ENCODE measurements around the gene ETFBKMT. TPM values are rescaled to one million over a fixed set of nuclear protein-coding genes. Genes with fewer than 3 reads are reported as not detected.

Gene ETFBKMT
- 1 to 10 TPM in 1 of 2 donors, under 1 TPM in 1; 0.24 to 1.2 TPM for total RNA-seq

- Mint-ChIP-seq H3K27ac (peak within 1 kb of the TSS; percentile 75), H3K9me3 (no peaks in the 10 kb centered on the region), H3K4me3 (peak within 1 kb of the TSS; percentile 82), H3K4me1 (peaks cover 5% of the 10 kb centered on the region), H3K36me3 (ENCODE audit: low read depth) (no peaks in the 10 kb centered on the region), H3K27me3 (no peaks in the 10 kb centered on the region)
- ATAC-seq (replicated peaks): peak; percentile 98
These were observed at the start of gene ETFBKMT for GRCh38 chr12:31659087-31659942. Gene ETFBKMT, plus strand, starts transcription at chr12:31659688. Its CDS starts 2,266 bp downstream, at chr12:31661954.

GRCh38 chr12:31612819-31613218 is 46.7 kb upstream of the ETFBKMT start:
- H3K4me1 Mint-ChIP-seq: no peaks in the 10 kb centered on the region
- no peak for ATAC-seq (replicated peaks)
- peaks cover 10% of the 10 kb centered on the region for H3K27me3 Mint-ChIP-seq
- no peak overlapping the region for H3K27ac Mint-ChIP-seq
- H3K9me3 Mint-ChIP-seq: peaks cover 4% of the 10 kb centered on the region
- no peak overlapping the region for H3K4me3 Mint-ChIP-seq
- no peaks in the 10 kb centered on the region for H3K36me3 Mint-ChIP-seq (ENCODE audit: low read depth)

- Mint-ChIP-seq H3K27ac (no peak overlapping the region), H3K9me3 (no peaks in the 10 kb centered on the region), H3K4me3 (no peak overlapping the region), H3K27me3 (peaks cover 5% of the 10 kb centered on the region), H3K4me1 (no peaks in the 10 kb centered on the region), H3K36me3 (ENCODE audit: low read depth) (no peaks in the 10 kb centered on the region)
- peak; percentile 21 for ATAC-seq (replicated peaks)
These were observed 41.1 kb upstream of the ETFBKMT start for GRCh38 chr12:31618228-31619025.

GRCh38 chr12:31620311-31620710 is 39.2 kb upstream of the ETFBKMT start:
- H3K9me3 Mint-ChIP-seq: no peaks in the 10 kb centered on the region
- peaks cover 5% of the 10 kb centered on the region for H3K27me3 Mint-ChIP-seq
- no peak overlapping the region for H3K4me3 Mint-ChIP-seq
- no peak for ATAC-seq (replicated peaks)
- H3K27ac Mint-ChIP-seq: no peak overlapping the region
- no peaks in the 10 kb centered on the region for H3K36me3 Mint-ChIP-seq (ENCODE audit: low read depth)
- H3K4me1 Mint-ChIP-seq: no peaks in the 10 kb centered on the region

- Mint-ChIP-seq H3K4me3 (no peak overlapping the region), H3K27ac (no peak overlapping the region), H3K4me1 (no peaks in the 10 kb centered on the region), H3K27me3 (peaks cover 13% of the 10 kb centered on the region), H3K9me3 (peaks cover 3% of the 10 kb centered on the region), H3K36me3 (ENCODE audit: low read depth) (no peaks in the 10 kb centered on the region)
- no peak for ATAC-seq (replicated peaks)
These were observed 37.5 kb upstream of the ETFBKMT start for GRCh38 chr12:31622038-31622437.

GRCh38 chr12:31626270-31626995 is 33.1 kb upstream of the ETFBKMT start:
- Mint-ChIP-seq H3K4me1 (no peaks in the 10 kb centered on the region), H3K27ac (no peak overlapping the region), H3K27me3 (peaks cover 11% of the 10 kb centered on the region), H3K36me3 (ENCODE audit: low read depth) (no peaks in the 10 kb centered on the region), H3K4me3 (no peak overlapping the region), H3K9me3 (peaks cover 3% of the 10 kb centered on the region)
- ATAC-seq (replicated peaks): peak; percentile 84

- Mint-ChIP-seq H3K36me3 (ENCODE audit: low read depth) (no peaks in the 10 kb centered on the region), H3K27me3 (peaks cover 8% of the 10 kb centered on the region)
These were observed 31.9 kb upstream of the ETFBKMT start for GRCh38 chr12:31627456-31628054.

GRCh38 chr12:31629756-31630732 is 29.4 kb upstream of the ETFBKMT start:
- Mint-ChIP-seq H3K4me1 (no peaks in the 10 kb centered on the region), H3K9me3 (peaks cover 3% of the 10 kb centered on the region), H3K4me3 (no peak overlapping the region), H3K36me3 (ENCODE audit: low read depth) (no peaks in the 10 kb centered on the region), H3K27me3 (peaks cover 8% of the 10 kb centered on the region), H3K27ac (no peak overlapping the region)
- no peak for ATAC-seq (replicated peaks)

More at GRCh38 chr12:31627456-31628054, 31.9 kb upstream of the ETFBKMT start:
- no peak for ATAC-seq (replicated peaks)
- Mint-ChIP-seq H3K4me3 (no peak overlapping the region), H3K9me3 (peaks cover 3% of the 10 kb centered on the region), H3K4me1 (no peaks in the 10 kb centered on the region), H3K27ac (no peak overlapping the region)

- ATAC-seq (replicated peaks): no peak
- Mint-ChIP-seq H3K4me3 (no peak overlapping the region), H3K36me3 (ENCODE audit: low read depth) (no peaks in the 10 kb centered on the region), H3K27ac (no peak overlapping the region), H3K9me3 (peaks cover under 1% of the 10 kb centered on the region), H3K27me3 (peaks cover 6% of the 10 kb centered on the region), H3K4me1 (no peaks in the 10 kb centered on the region)
These were observed 28.3 kb upstream of the ETFBKMT start for GRCh38 chr12:31631023-31631724.

GRCh38 chr12:31631809-31632208 is 27.7 kb upstream of the ETFBKMT start:
- H3K27me3 Mint-ChIP-seq: peaks cover under 1% of the 10 kb centered on the region
- no peak overlapping the region for H3K27ac Mint-ChIP-seq
- H3K4me1 Mint-ChIP-seq: no peaks in the 10 kb centered on the region
- no peak overlapping the region for H3K4me3 Mint-ChIP-seq
- no peaks in the 10 kb centered on the region for H3K9me3 Mint-ChIP-seq
- ATAC-seq (replicated peaks): no peak
- no peaks in the 10 kb centered on the region for H3K36me3 Mint-ChIP-seq (ENCODE audit: low read depth)

- H3K4me1 Mint-ChIP-seq: no peaks in the 10 kb centered on the region
- H3K36me3 Mint-ChIP-seq (ENCODE audit: low read depth): no peaks in the 10 kb centered on the region
- ATAC-seq (replicated peaks): no peak
- no peaks in the 10 kb centered on the region for H3K9me3 Mint-ChIP-seq
- H3K27ac Mint-ChIP-seq: no peak overlapping the region
- no peak overlapping the region for H3K4me3 Mint-ChIP-seq
- no peaks in the 10 kb centered on the region for H3K27me3 Mint-ChIP-seq
These were observed 26.0 kb upstream of the ETFBKMT start for GRCh38 chr12:31633464-31633863.

- Mint-ChIP-seq H3K36me3 (ENCODE audit: low read depth) (no peaks in the 10 kb centered on the region), H3K4me3 (no peak overlapping the region), H3K27me3 (no peaks in the 10 kb centered on the region), H3K4me1 (no peaks in the 10 kb centered on the region), H3K27ac (no peak overlapping the region), H3K9me3 (no peaks in the 10 kb centered on the region)
- no peak for ATAC-seq (replicated peaks)
These were observed 24.9 kb upstream of the ETFBKMT start for GRCh38 chr12:31634620-31635019.

Data from activated T-helper 17 cell treated with anti-CD3 and anti-CD28 coated beads, Interleukin-2, amount 50 U/mL, for 72 hours (primary cell).